NT2/D1 (cell line): ENCODE data around the gene SFI1.

ENCODE experiments used
- SUZ12 ChIP-seq: IDR thresholded peaks from 2 replicates; pipeline ENCODE4 v1.6.1; 2011; ENCODE audit not compliant: insufficient read length, insufficient read depth; ENCODE audit errors: extremely low read depth
- YY1 ChIP-seq: IDR thresholded peaks from 2 replicates; pipeline ENCODE4 v1.6.1; 2011; ENCODE audit not compliant: insufficient read length, insufficient read depth
- ZNF274 ChIP-seq: IDR thresholded peaks from 2 replicates; pipeline ENCODE4 v1.6.1; 2011; ENCODE audit warnings: mild to moderate bottlenecking, low read depth, low read length

- TF ChIP-seq YY1 (no peak), ZNF274 (no peak), SUZ12 (no peak)
Observed at GRCh38 chr22:31488988-31489617, 7.2 kb upstream of the SFI1 start.
